GM20000 (cell line): ENCODE data around the gene TSHZ2.

Source experiments
- DNase-seq: peaks from one replicate; pipeline ENCODE4 v3.0.0; 2012; ENCODE audit warnings: low spot score
- TF ChIP-seq, protein P1 (sequence below): IDR thresholded peaks from 2 replicates; pipeline ENCODE4 v1.5.1; 2012; ENCODE audit warnings: mild to moderate bottlenecking, control low read depth; ENCODE audit errors: extremely low read depth, missing control alignments

TSHZ2 gene

DNA sequence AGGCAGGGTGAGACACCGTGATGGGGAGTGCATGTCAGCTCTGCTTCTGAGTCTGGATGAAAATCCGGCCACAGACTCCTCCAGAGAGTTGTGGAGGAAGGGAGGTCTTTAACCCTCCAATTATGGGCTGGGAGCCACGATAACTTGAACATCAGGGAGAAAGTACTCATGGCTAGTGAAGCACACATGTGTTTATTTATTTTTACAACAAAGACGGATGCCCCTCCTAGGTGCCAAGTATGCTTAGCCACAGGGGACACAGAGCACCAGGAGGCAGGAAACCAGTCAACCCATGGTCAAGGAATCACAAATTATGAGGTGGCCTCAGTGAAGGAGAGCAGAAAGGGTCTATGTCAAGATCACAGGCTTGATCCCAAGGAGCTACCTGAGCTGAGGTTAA is 567.4 kb downstream of the TSHZ2 start:
- TF ChIP-seq, protein P1, sequence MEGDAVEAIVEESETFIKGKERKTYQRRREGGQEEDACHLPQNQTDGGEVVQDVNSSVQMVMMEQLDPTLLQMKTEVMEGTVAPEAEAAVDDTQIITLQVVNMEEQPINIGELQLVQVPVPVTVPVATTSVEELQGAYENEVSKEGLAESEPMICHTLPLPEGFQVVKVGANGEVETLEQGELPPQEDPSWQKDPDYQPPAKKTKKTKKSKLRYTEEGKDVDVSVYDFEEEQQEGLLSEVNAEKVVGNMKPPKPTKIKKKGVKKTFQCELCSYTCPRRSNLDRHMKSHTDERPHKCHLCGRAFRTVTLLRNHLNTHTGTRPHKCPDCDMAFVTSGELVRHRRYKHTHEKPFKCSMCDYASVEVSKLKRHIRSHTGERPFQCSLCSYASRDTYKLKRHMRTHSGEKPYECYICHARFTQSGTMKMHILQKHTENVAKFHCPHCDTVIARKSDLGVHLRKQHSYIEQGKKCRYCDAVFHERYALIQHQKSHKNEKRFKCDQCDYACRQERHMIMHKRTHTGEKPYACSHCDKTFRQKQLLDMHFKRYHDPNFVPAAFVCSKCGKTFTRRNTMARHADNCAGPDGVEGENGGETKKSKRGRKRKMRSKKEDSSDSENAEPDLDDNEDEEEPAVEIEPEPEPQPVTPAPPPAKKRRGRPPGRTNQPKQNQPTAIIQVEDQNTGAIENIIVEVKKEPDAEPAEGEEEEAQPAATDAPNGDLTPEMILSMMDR: no peak
- no peak for DNase-seq
